Muscle of back (tissue), 11 donors: ENCODE results near the gene USP12. TPM values are rescaled to one million over a fixed set of nuclear protein-coding genes. Genes with fewer than 3 reads are reported as not detected.
"Not testable (repeated sequence)": the region's sequence is repeated elsewhere in the genome, so short reads cannot be mapped to it uniquely, and the experiment has no call there.

ENCODE experiments used
- DNase-seq, 3 donors: peaks; one replicate each; pipeline versions ENCODE4 v3.0.0 to v3.0.0-alpha.2; 2013
- polyA plus RNA-seq, 10 donors: library from polyadenylated mRNA; unstranded; fragments of 120-200 nt; gene quantifications; one replicate each; pipeline ENCODE4 v1.2.1, GENCODE V29; 2013; ENCODE audit not compliant: insufficient read length in 10 of 10

The USP12 gene
- polyA plus RNA-seq, 10 donors, result 17.5 to 29.9 (median 24.2) TPM

GRCh38 chr13:27158335-27158734 lies 13.3 kb downstream of the USP12 start:
- DNase-seq, result no peak

GRCh38 chr13:27151798-27152599 lies 19.6 kb downstream of the USP12 start:
- no peak for DNase-seq

GRCh38 chr13:27149702-27150101 lies 21.9 kb downstream of the USP12 start:
- no peak for DNase-seq

- no peak for DNase-seq
Measured at GRCh38 chr13:27148900-27149299, 22.7 kb downstream of the USP12 start.

GRCh38 chr13:27147530-27148170 lies 24.0 kb downstream of the USP12 start:
- DNase-seq, result no peak

- no peak for DNase-seq
Measured at GRCh38 chr13:27141746-27142145, 29.9 kb downstream of the USP12 start.

GRCh38 chr13:27141159-27141558 lies 30.5 kb downstream of the USP12 start:
- not testable (repeated sequence) for DNase-seq

- no peak for DNase-seq
Measured at GRCh38 chr13:27140060-27140459, 31.6 kb downstream of the USP12 start.

- DNase-seq, result no peak
Measured at GRCh38 chr13:27139565-27139964, 32.0 kb downstream of the USP12 start.

GRCh38 chr13:27138457-27139093 lies 33.0 kb downstream of the USP12 start:
- no peak for DNase-seq

GRCh38 chr13:27137759-27138158 lies 33.9 kb downstream of the USP12 start:
- DNase-seq, result peak; percentile 52 to 62 (median 60)

- DNase-seq, result no peak
Measured at GRCh38 chr13:27135023-27135422, 36.6 kb downstream of the USP12 start.

GRCh38 chr13:27133889-27134288 lies 37.7 kb downstream of the USP12 start:
- DNase-seq, result no peak

GRCh38 chr13:27132538-27132937 lies 39.1 kb downstream of the USP12 start:
- DNase-seq, result no peak

GRCh38 chr13:27131906-27132305 lies 39.7 kb downstream of the USP12 start:
- no peak for DNase-seq

GRCh38 chr13:27130979-27131623 lies 40.5 kb downstream of the USP12 start:
- no peak for DNase-seq

- DNase-seq, result no peak
Measured at GRCh38 chr13:27130223-27130978, 41.2 kb downstream of the USP12 start.

- no peak for DNase-seq
Measured at GRCh38 chr13:27128825-27129627, 42.6 kb downstream of the USP12 start.

- DNase-seq, result no peak
Measured at GRCh38 chr13:27126859-27127258, 44.8 kb downstream of the USP12 start.

GRCh38 chr13:27125357-27126282 lies 46.0 kb downstream of the USP12 start:
- DNase-seq, result no peak
